GM12801 (cell line): ENCODE results near the gene OVCH1.

ENCODE experiments used
- CTCF ChIP-seq: IDR thresholded peaks from one replicate; pipeline ENCODE4 v1.5.1; 2011; ENCODE audit warnings: control low read depth; ENCODE audit not compliant: insufficient read length; ENCODE audit errors: extremely low read depth

Gene OVCH1

GRCh38 chr12:29430716-29431044 lies 66.8 kb downstream of the OVCH1 start:
- no peak for TF ChIP-seq CTCF

- no peak for TF ChIP-seq CTCF
These were observed 67.3 kb downstream of the OVCH1 start for GRCh38 chr12:29429999-29430715.

GRCh38 chr12:29428633-29429032 lies 68.9 kb downstream of the OVCH1 start:
- TF ChIP-seq CTCF: no peak

GRCh38 chr12:29427964-29428363 lies 69.5 kb downstream of the OVCH1 start:
- no peak for TF ChIP-seq CTCF

GRCh38 chr12:29426498-29426897 lies 71.0 kb downstream of the OVCH1 start:
- no peak for TF ChIP-seq CTCF

GRCh38 chr12:29425722-29426121 lies 71.8 kb downstream of the OVCH1 start:
- no peak for TF ChIP-seq CTCF

GRCh38 chr12:29416748-29417147 lies 80.7 kb downstream of the OVCH1 start:
- no peak for TF ChIP-seq CTCF
